Measurements from ENCODE around the gene GMPPA. TPM values are rescaled to one million over a fixed set of nuclear protein-coding genes. Genes with fewer than 3 reads are reported as not detected.

Gene GMPPA
- total RNA-seq, 6 experiments from 2014 or later: 21.7 to 54.1 (median 40.2) TPM

DNA sequence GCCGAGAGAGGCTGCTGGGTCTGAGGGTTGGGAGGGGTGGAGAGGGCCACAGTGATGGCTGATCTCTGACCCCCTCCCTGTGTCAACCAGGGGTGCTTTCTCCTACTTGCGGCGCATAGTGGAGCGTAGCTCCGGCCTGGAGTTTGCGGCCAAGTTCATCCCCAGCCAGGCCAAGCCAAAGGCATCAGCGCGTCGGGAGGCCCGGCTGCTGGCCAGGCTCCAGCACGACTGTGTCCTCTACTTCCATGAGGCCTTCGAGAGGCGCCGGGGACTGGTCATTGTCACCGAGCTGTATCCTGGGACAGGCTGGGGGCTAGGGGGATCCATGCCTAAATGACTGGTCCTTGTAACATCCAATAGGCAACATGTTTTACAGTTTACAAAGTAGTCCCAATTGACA is 20.9 kb upstream of the GMPPA start:
- TF ChIP-seq POLR2A (IDR thresholded peaks at IDR 0.05): no peak
- TF ChIP-seq, protein P1, sequence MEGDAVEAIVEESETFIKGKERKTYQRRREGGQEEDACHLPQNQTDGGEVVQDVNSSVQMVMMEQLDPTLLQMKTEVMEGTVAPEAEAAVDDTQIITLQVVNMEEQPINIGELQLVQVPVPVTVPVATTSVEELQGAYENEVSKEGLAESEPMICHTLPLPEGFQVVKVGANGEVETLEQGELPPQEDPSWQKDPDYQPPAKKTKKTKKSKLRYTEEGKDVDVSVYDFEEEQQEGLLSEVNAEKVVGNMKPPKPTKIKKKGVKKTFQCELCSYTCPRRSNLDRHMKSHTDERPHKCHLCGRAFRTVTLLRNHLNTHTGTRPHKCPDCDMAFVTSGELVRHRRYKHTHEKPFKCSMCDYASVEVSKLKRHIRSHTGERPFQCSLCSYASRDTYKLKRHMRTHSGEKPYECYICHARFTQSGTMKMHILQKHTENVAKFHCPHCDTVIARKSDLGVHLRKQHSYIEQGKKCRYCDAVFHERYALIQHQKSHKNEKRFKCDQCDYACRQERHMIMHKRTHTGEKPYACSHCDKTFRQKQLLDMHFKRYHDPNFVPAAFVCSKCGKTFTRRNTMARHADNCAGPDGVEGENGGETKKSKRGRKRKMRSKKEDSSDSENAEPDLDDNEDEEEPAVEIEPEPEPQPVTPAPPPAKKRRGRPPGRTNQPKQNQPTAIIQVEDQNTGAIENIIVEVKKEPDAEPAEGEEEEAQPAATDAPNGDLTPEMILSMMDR (IDR thresholded peaks at IDR 0.05): no peak
- Histone ChIP-seq H3K27ac (no peak overlapping the region), H3K9me3 (no peaks in the 10 kb centered on the region), H3K4me1 (no peaks in the 10 kb centered on the region), H3K36me3 (no peaks in the 10 kb centered on the region), H3K27me3 (peaks cover 0 to under 1% of the 10 kb centered on the region in 2 donors), H3K4me3 (no peak overlapping the region)
- no peak for ATAC-seq
- DNase-seq: peak in 1 of 3 donors; percentile 54
- intact Hi-C loops (cut with DNase I): loop anchor here (5.0 to 10.0 kb wide), 2 partner anchors 54 to 57 kb away; no protein-coding TSS in a partner anchor
- 73% methylated on average over 3 of the region's 15 CpGs for WGBS (ENCODE audit: insufficient coverage, low coverage, low lambda C conversion rate, missing lambda C conversion rate)

DNA sequence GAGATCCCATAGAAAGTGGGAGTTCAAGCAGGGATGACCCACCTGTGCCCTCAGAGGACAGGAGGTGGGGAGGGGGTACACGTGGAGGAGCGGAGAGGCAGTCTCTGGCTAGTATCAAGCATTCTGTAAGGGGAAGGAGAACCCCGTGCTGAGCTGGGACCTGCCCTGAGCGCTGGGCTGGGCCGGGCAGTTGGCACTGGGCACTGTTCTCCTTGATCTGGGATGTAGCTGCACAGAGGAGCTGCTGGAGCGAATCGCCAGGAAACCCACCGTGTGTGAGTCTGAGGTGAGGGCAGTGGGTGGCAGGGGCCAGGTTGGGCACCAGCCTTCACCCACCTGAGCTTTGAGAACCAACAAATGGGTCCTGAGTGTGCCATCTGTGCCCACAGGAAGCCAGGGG is 19.8 kb upstream of the GMPPA start:
- Histone ChIP-seq H3K36me3 (no peaks in the 10 kb centered on the region), H3K4me1 (no peaks in the 10 kb centered on the region), H3K27ac (no peak overlapping the region), H3K27me3 (peaks cover 0 to 10% of the 10 kb centered on the region in 2 donors), H3K4me3 (no peak overlapping the region), H3K9me3 (no peaks in the 10 kb centered on the region)
- TF ChIP-seq POLR2A (IDR thresholded peaks at IDR 0.05): no peak
- TF ChIP-seq, protein P1 (IDR thresholded peaks at IDR 0.05): no peak
- intact Hi-C loops (cut with DNase I): loop anchor here (5.0 to 10.0 kb wide), 2 partner anchors 53 to 56 kb away; no protein-coding TSS in a partner anchor
- ATAC-seq (no peak), DNase-seq (no peak)
- WGBS (ENCODE audit: insufficient coverage, low coverage, low lambda C conversion rate, missing lambda C conversion rate): 71% methylated on average over 3 of the region's 8 CpGs

DNA sequence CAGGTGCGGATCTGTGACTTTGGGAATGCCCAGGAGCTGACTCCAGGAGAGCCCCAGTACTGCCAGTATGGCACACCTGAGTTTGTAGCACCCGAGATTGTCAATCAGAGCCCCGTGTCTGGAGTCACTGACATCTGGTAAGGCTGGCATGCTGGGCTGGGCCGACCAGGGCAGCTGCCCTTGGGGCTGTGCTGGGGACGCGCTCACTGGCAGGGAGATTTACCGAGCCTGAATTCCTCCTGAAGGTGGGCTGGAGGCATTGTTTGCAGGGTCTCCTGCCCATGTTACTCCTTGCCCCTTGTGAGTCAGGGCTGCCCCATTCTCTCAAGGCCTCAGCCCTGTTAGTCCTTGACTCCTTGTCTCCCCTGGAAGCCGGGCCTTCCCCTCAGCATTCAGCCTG is 18.7 kb upstream of the GMPPA start:
- H3K27me3 ChIP-seq: peaks cover 0 to 20% of the 10 kb centered on the region in 2 donors
- intact Hi-C loops (cut with DNase I): no loop called here
- no peak for ATAC-seq
- H3K4me1 ChIP-seq: no peaks in the 10 kb centered on the region
- H3K36me3 ChIP-seq: no peaks in the 10 kb centered on the region
- no peak overlapping the region for H3K4me3 ChIP-seq
- DNase-seq: no peak
- H3K9me3 ChIP-seq: no peaks in the 10 kb centered on the region
- TF ChIP-seq, protein P1 (IDR thresholded peaks at IDR 0.05): no peak
- no peak for TF ChIP-seq POLR2A (IDR thresholded peaks at IDR 0.05)
- no peak overlapping the region for H3K27ac ChIP-seq
- WGBS (ENCODE audit: insufficient coverage, low coverage, low lambda C conversion rate, missing lambda C conversion rate): 80% methylated on average over 1 of the region's 8 CpGs

DNA sequence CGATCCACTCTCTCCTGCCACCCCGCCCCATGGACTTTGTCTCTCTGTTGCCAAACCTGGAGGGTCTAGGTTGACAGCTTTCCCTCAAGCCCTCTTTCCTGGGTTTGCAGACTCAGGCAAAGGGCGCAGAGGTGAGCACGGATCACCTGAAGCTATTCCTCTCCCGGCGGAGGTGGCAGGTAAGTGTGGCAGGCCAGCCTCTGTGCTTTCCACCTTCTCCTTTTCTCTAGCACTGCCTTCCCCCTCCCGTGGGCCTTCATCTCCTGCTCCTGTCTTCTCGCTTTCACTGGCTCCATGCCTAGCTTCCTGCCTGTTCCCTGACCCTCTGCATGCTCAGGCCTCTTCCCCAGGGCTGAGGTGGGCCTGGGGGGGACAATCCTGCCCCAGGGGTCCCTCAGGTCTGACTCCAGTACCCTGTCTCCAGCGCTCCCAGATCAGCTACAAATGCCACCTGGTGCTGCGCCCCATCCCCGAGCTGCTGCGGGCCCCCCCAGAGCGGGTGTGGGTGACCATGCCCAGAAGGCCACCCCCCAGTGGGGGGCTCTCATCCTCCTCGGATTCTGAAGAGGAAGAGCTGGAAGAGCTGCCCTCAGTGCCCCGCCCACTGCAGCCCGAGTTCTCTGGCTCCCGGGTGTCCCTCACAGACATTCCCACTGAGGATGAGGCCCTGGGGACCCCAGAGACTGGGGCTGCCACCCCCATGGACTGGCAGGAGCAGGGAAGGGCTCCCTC is 15.9 kb upstream of the GMPPA start:
- TF ChIP-seq, protein P1 (IDR thresholded peaks at IDR 0.05): no peak
- no peak for TF ChIP-seq POLR2A (IDR thresholded peaks at IDR 0.05)
- Histone ChIP-seq H3K4me1 (no peaks in the 10 kb centered on the region), H3K27me3 (peaks cover 0 to 25% of the 10 kb centered on the region in 2 donors), H3K36me3 (no peaks in the 10 kb centered on the region), H3K27ac (no peak overlapping the region), H3K9me3 (no peaks in the 10 kb centered on the region), H3K4me3 (no peak overlapping the region)
- 62% methylated on average over 6 of the region's 17 CpGs for WGBS (ENCODE audit: insufficient coverage, low coverage, low lambda C conversion rate, missing lambda C conversion rate)
- ATAC-seq: no peak
- intact Hi-C loops (cut with DNase I): no loop called here
- no peak for DNase-seq

Data from right lobe of liver (tissue), 6 donors.